ENCODE data around the gene SGMS1. TPM values are rescaled to one million over a fixed set of nuclear protein-coding genes. Genes with fewer than 3 reads are reported as not detected.
A peak's percentile ranks its signal among the peaks of the same experiment; 100 is the strongest.

SGMS1 gene
- total and polyA plus RNA-seq, 2 donors = 14.7 to 25.5 TPM

DNA sequence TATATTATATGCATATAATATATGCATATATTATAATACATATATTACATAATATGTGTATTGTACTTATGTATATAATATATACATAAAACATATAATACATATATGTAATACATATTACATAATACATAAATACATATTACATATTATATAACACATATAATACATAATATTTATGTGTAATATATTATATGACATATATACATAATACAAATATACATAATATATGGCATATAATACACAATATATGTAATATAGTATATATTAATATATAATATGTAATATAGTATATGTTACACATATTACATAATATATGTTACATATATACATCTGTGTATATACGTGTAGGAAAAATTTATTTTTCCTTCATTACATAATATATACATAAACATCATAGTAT lies 63.4 kb downstream of the SGMS1 start:
- no peak for DNase-seq (ENCODE audit: low read depth in 6 of 9, low spot score in 9 of 9)
- WGBS = 99% methylated on average over 1 of the region's 1 CpG
- Histone ChIP-seq H3K27me3 (ENCODE audit: control insufficient read depth in 2 of 2, insufficient read depth in 1 of 2, low read length in 1 of 2) (no peaks in the 10 kb centered on the region), H3K4me3 (ENCODE audit: low read length in 2 of 2) (no peak overlapping the region), H3K4me1 (ENCODE audit: control insufficient read depth in 2 of 2, insufficient read depth in 2 of 2, low read length in 2 of 2) (peaks cover 0 to under 1% of the 10 kb centered on the region in 2 donors), H3K27ac (ENCODE audit: low read depth in 1 of 2, low read length in 1 of 2) (no peak overlapping the region), H3K36me3 (ENCODE audit: control insufficient read depth in 2 of 2, insufficient read depth in 2 of 2, low read length in 1 of 2) (no peaks in the 10 kb centered on the region), H3K9me3 (ENCODE audit: control insufficient read depth in 2 of 2, insufficient read depth in 1 of 2, low read length in 1 of 2) (no peaks in the 10 kb centered on the region)

GRCh38 chr10:50558371-50558770 lies 65.4 kb downstream of the SGMS1 start:
- DNase-seq (ENCODE audit: low read depth in 6 of 9, low spot score in 9 of 9) = no peak
- Histone ChIP-seq H3K4me1 (ENCODE audit: control insufficient read depth in 2 of 2, insufficient read depth in 2 of 2, low read length in 2 of 2) (peaks cover 0 to 7% of the 10 kb centered on the region in 2 donors), H3K9me3 (ENCODE audit: control insufficient read depth in 2 of 2, insufficient read depth in 1 of 2, low read length in 1 of 2) (no peaks in the 10 kb centered on the region), H3K4me3 (ENCODE audit: low read length in 2 of 2) (no peak overlapping the region), H3K27ac (ENCODE audit: low read depth in 1 of 2, low read length in 1 of 2) (no peak overlapping the region), H3K36me3 (ENCODE audit: control insufficient read depth in 2 of 2, insufficient read depth in 2 of 2, low read length in 1 of 2) (no peaks in the 10 kb centered on the region), H3K27me3 (ENCODE audit: control insufficient read depth in 2 of 2, insufficient read depth in 1 of 2, low read length in 1 of 2) (no peaks in the 10 kb centered on the region)
- WGBS = 92% methylated on average over 5 of the region's 5 CpGs

DNA sequence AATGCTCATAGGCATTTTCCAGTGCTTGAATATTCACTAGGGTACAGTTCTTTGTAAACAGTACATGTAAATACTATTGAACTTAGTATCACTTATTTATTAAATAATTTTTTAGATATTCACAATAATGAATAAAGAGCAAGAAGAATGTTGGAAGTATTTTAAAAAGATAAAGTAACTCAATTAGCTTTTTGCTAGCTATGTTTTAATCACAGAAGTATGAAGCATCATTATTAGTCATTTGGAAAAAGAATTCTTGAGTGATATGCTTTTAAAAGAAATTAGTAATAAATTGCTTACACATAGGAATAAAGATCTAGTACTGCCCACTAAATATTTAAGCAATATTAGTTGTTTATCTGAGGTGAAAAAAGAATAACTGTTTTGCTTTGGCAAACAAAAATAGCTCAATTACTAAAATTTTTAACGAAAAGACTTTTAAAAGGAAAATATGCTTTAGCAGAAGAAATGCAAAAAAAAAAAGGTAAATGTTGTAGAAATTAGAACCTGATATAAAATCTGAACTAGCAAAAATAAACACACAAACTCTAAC lies 66.5 kb downstream of the SGMS1 start:
- H3K9me3 ChIP-seq (ENCODE audit: control insufficient read depth in 2 of 2, insufficient read depth in 1 of 2, low read length in 1 of 2) = no peaks in the 10 kb centered on the region
- H3K36me3 ChIP-seq (ENCODE audit: control insufficient read depth in 2 of 2, insufficient read depth in 2 of 2, low read length in 1 of 2) = no peaks in the 10 kb centered on the region
- DNase-seq (ENCODE audit: low read depth in 6 of 9, low spot score in 9 of 9) = no peak
- no peak overlapping the region for H3K27ac ChIP-seq (ENCODE audit: low read depth in 1 of 2, low read length in 1 of 2)
- H3K4me3 ChIP-seq (ENCODE audit: low read length in 2 of 2) = no peak overlapping the region
- H3K4me1 ChIP-seq (ENCODE audit: control insufficient read depth in 2 of 2, insufficient read depth in 2 of 2, low read length in 2 of 2) = peaks cover 0 to 7% of the 10 kb centered on the region in 2 donors
- no peaks in the 10 kb centered on the region for H3K27me3 ChIP-seq (ENCODE audit: control insufficient read depth in 2 of 2, insufficient read depth in 1 of 2, low read length in 1 of 2)
- WGBS = 99% methylated on average over 1 of the region's 1 CpG

- H3K4me3 ChIP-seq (ENCODE audit: low read length in 2 of 2) = no peak overlapping the region
- 98% methylated on average over 9 of the region's 9 CpGs for WGBS
- no peak for DNase-seq (ENCODE audit: low read depth in 6 of 9, low spot score in 9 of 9)
- H3K9me3 ChIP-seq (ENCODE audit: control insufficient read depth in 2 of 2, insufficient read depth in 1 of 2, low read length in 1 of 2) = no peaks in the 10 kb centered on the region
- peaks cover 0 to 7% of the 10 kb centered on the region in 2 donors for H3K4me1 ChIP-seq (ENCODE audit: control insufficient read depth in 2 of 2, insufficient read depth in 2 of 2, low read length in 2 of 2)
- no peak overlapping the region for H3K27ac ChIP-seq (ENCODE audit: low read depth in 1 of 2, low read length in 1 of 2)
- no peaks in the 10 kb centered on the region for H3K36me3 ChIP-seq (ENCODE audit: control insufficient read depth in 2 of 2, insufficient read depth in 2 of 2, low read length in 1 of 2)
- no peaks in the 10 kb centered on the region for H3K27me3 ChIP-seq (ENCODE audit: control insufficient read depth in 2 of 2, insufficient read depth in 1 of 2, low read length in 1 of 2)
Measured at GRCh38 chr10:50556237-50557120, 67.3 kb downstream of the SGMS1 start.

GRCh38 chr10:50554995-50555568 lies 68.7 kb downstream of the SGMS1 start:
- Histone ChIP-seq H3K9me3 (ENCODE audit: control insufficient read depth in 2 of 2, insufficient read depth in 1 of 2, low read length in 1 of 2) (no peaks in the 10 kb centered on the region), H3K4me3 (ENCODE audit: low read length in 2 of 2) (no peak overlapping the region), H3K4me1 (ENCODE audit: control insufficient read depth in 2 of 2, insufficient read depth in 2 of 2, low read length in 2 of 2) (peaks cover 0 to 7% of the 10 kb centered on the region in 2 donors), H3K27ac (ENCODE audit: low read depth in 1 of 2, low read length in 1 of 2) (no peak overlapping the region), H3K36me3 (ENCODE audit: control insufficient read depth in 2 of 2, insufficient read depth in 2 of 2, low read length in 1 of 2) (no peaks in the 10 kb centered on the region), H3K27me3 (ENCODE audit: control insufficient read depth in 2 of 2, insufficient read depth in 1 of 2, low read length in 1 of 2) (no peaks in the 10 kb centered on the region)
- WGBS = 77% methylated on average over 3 of the region's 3 CpGs
- DNase-seq (ENCODE audit: low read depth in 6 of 9, low spot score in 9 of 9) = peak in 6 of 9 donors; percentile 28 to 65 (median 41)

DNA sequence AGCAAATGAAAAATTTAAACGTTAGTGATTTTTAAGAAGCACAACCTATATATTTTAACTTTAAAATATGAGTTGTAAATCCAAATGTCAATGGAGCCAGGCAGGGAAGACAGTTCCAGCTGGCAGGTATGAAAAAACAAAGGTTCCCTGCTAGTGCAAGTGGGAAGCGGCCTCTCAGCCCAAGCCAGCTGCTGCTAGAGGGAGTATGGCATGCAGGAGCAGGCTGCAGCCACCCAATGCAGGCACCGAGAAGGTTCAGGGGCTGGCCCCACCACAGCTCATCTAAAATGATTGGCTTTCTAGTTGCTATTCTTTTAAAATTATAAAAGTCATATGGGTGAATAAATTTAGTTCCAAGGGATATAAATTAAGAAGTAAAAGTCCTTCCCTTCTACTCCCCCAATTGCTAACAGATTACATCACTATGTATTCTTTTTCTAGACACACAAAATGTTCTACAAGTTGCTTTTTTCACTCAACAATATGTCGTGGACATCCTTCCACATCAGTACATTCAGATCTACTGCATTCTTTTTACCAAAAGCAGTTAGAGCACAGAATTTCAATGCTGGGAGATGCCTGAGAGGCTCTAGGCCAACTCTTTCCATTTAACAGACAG lies 69.3 kb downstream of the SGMS1 start:
- no peaks in the 10 kb centered on the region for H3K27me3 ChIP-seq (ENCODE audit: control insufficient read depth in 2 of 2, insufficient read depth in 1 of 2, low read length in 1 of 2)
- no peak overlapping the region for H3K4me3 ChIP-seq (ENCODE audit: low read length in 2 of 2)
- peaks cover 0 to 7% of the 10 kb centered on the region in 2 donors for H3K4me1 ChIP-seq (ENCODE audit: control insufficient read depth in 2 of 2, insufficient read depth in 2 of 2, low read length in 2 of 2)
- no peaks in the 10 kb centered on the region for H3K9me3 ChIP-seq (ENCODE audit: control insufficient read depth in 2 of 2, insufficient read depth in 1 of 2, low read length in 1 of 2)
- H3K27ac ChIP-seq (ENCODE audit: low read depth in 1 of 2, low read length in 1 of 2) = no peak overlapping the region
- no peaks in the 10 kb centered on the region for H3K36me3 ChIP-seq (ENCODE audit: control insufficient read depth in 2 of 2, insufficient read depth in 2 of 2, low read length in 1 of 2)
- no peak for DNase-seq (ENCODE audit: low read depth in 6 of 9, low spot score in 9 of 9)
- 94% methylated on average over 4 of the region's 4 CpGs for WGBS

DNA sequence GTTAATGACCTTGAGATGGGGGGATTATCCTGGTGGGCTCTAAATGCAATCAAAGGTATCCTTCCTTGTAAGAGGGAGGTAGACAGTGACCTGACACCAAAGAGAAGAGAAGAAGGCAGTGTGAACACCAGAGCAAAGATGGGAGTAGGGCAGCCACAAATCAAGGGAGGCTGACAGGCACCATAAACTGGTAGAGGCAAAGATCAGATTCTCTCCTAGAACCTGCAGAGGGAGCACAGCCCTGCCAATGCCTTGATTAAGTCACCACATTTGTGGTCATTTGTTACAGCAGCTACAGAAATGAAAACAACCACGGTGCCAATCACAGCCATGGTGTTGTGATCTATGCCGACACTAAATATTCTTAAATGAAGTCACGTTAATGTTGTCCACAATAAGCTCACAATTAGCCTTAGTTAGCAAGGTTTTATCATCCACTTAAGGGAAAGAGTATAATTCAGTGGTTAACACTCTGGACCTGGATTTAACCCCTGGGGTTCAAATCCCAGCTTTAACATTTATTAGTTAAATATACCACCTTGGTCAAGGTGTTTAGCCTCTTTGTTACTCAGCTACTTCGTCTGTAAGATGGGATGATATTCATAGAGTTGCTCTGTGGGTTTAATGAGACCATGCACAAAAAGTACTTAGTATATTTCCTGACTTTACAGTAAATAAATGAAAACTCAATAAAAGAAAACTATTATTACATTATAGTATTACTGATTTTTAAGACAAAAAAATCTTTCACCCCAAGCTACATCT lies 70.8 kb downstream of the SGMS1 start:
- Histone ChIP-seq H3K9me3 (ENCODE audit: control insufficient read depth in 2 of 2, insufficient read depth in 1 of 2, low read length in 1 of 2) (no peaks in the 10 kb centered on the region), H3K27ac (ENCODE audit: low read depth in 1 of 2, low read length in 1 of 2) (no peak overlapping the region), H3K4me1 (ENCODE audit: control insufficient read depth in 2 of 2, insufficient read depth in 2 of 2, low read length in 2 of 2) (peaks cover 0 to 7% of the 10 kb centered on the region in 2 donors), H3K4me3 (ENCODE audit: low read length in 2 of 2) (no peak overlapping the region), H3K27me3 (ENCODE audit: control insufficient read depth in 2 of 2, insufficient read depth in 1 of 2, low read length in 1 of 2) (no peaks in the 10 kb centered on the region), H3K36me3 (ENCODE audit: control insufficient read depth in 2 of 2, insufficient read depth in 2 of 2, low read length in 1 of 2) (no peaks in the 10 kb centered on the region)
- WGBS = 83% methylated on average over 4 of the region's 4 CpGs
- DNase-seq (ENCODE audit: low read depth in 6 of 9, low spot score in 9 of 9) = peak in 1 of 9 donors; percentile 20

DNA sequence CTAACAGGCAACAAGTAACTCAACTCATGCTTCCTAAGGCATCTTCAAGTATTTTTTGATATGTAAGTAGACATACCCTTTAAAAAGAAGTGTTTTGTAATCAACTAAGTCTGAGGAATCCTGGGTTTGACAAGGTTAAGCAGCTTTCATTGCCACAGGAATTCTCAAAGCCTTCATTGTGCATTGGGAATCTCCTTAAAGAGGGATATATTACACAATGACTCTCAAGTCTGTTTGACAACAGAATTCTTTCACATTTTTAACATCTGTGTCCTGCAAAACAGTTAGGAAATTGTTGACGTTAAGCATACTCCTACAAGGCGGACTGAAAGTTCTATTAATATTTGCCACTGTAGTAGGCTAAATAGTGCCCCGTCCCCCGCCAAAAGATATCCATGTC lies 71.4 kb downstream of the SGMS1 start:
- no peak overlapping the region for H3K27ac ChIP-seq (ENCODE audit: low read depth in 1 of 2, low read length in 1 of 2)
- no peaks in the 10 kb centered on the region for H3K9me3 ChIP-seq (ENCODE audit: control insufficient read depth in 2 of 2, insufficient read depth in 1 of 2, low read length in 1 of 2)
- H3K4me1 ChIP-seq (ENCODE audit: control insufficient read depth in 2 of 2, insufficient read depth in 2 of 2, low read length in 2 of 2) = peaks cover 0 to 7% of the 10 kb centered on the region in 2 donors
- H3K36me3 ChIP-seq (ENCODE audit: control insufficient read depth in 2 of 2, insufficient read depth in 2 of 2, low read length in 1 of 2) = no peaks in the 10 kb centered on the region
- no peaks in the 10 kb centered on the region for H3K27me3 ChIP-seq (ENCODE audit: control insufficient read depth in 2 of 2, insufficient read depth in 1 of 2, low read length in 1 of 2)
- DNase-seq (ENCODE audit: low read depth in 6 of 9, low spot score in 9 of 9) = no peak
- no peak overlapping the region for H3K4me3 ChIP-seq (ENCODE audit: low read length in 2 of 2)
- WGBS = 97% methylated on average over 4 of the region's 4 CpGs
